Muscle of leg (tissue), 11 donors: ENCODE data around the gene CCDC88B. TPM values are rescaled to one million over a fixed set of nuclear protein-coding genes. Genes with fewer than 3 reads are reported as not detected.

Experiments
- DNase-seq: peaks from one replicate; pipeline ENCODE4 v3.0.0; 2013
- H3K27ac ChIP-seq: one replicate; pipeline ENCODE4 v1.5.1; 2013; ENCODE audit warnings: mild to moderate bottlenecking, low read length, control low read depth
- H3K27me3 ChIP-seq: one replicate; pipeline ENCODE4 v1.6.1; 2013; ENCODE audit warnings: low read length; ENCODE audit not compliant: control insufficient read depth, insufficient read depth
- H3K36me3 ChIP-seq: one replicate; pipeline ENCODE4 v1.6.1; 2013; ENCODE audit warnings: low read length; ENCODE audit not compliant: control insufficient read depth, insufficient read depth
- H3K4me1 ChIP-seq: one replicate; pipeline ENCODE4 v1.6.1; 2013; ENCODE audit warnings: low read length; ENCODE audit not compliant: control insufficient read depth, insufficient read depth
- H3K4me3 ChIP-seq: one replicate; pipeline ENCODE4 v1.5.1; 2013; ENCODE audit warnings: low read length, control low read depth
- H3K9me3 ChIP-seq: replicated peaks from 2 replicates; pipeline ENCODE4 v1.6.1; 2013; ENCODE audit warnings: low read depth, low read length; ENCODE audit not compliant: control insufficient read depth
- WGBS: methylation state at CpG from one replicate; pipeline ENCODE4 v1.1.5; 2013; ENCODE audit warnings: missing lambda C conversion rate; ENCODE audit not compliant: insufficient coverage; 5-methylcytosine and 5-hydroxymethylcytosine counted together
- polyA plus RNA-seq, 8 donors: library from polyadenylated mRNA; unstranded; fragments of 120-200 nt; gene quantifications; one replicate each; pipeline versions ENCODE4 v1.2.1 to v1.2.3, GENCODE V29; 2013; ENCODE audit warnings: inconsistent platforms in 1 of 8, low replicate concordance in 1 of 8; ENCODE audit not compliant: insufficient read length in 8 of 8, insufficient read depth in 1 of 8
- total RNA-seq: library from RNA; stranded (reverse); fragments of 120-200 nt; gene quantifications from one replicate; pipeline ENCODE4 v1.2.4, GENCODE V29; 2013

The CCDC88B gene
- total and polyA plus RNA-seq, 9 donors = 2.8 to 5.6 (median 4.4) TPM

GRCh38 chr11:64364435-64364834 lies 24.4 kb downstream of the CCDC88B start:
- H3K9me3 ChIP-seq = no peaks in the 10 kb centered on the region
- peaks cover 65% of the 10 kb centered on the region for H3K36me3 ChIP-seq
- WGBS = 100% methylated on average over 1 of the region's 6 CpGs
- no peaks in the 10 kb centered on the region for H3K27me3 ChIP-seq
- no peak overlapping the region for H3K27ac ChIP-seq
- DNase-seq = no peak
- H3K4me3 ChIP-seq = no peak overlapping the region
- H3K4me1 ChIP-seq = peaks cover 9% of the 10 kb centered on the region

GRCh38 chr11:64364911-64365310 lies 24.9 kb downstream of the CCDC88B start:
- H3K27me3 ChIP-seq = no peaks in the 10 kb centered on the region
- DNase-seq = no peak
- H3K4me1 ChIP-seq = peaks cover 5% of the 10 kb centered on the region
- H3K4me3 ChIP-seq = no peak overlapping the region
- H3K27ac ChIP-seq = no peak overlapping the region
- WGBS = 43% methylated on average over 1 of the region's 4 CpGs
- H3K9me3 ChIP-seq = no peaks in the 10 kb centered on the region
- H3K36me3 ChIP-seq = peaks cover 69% of the 10 kb centered on the region

- no peaks in the 10 kb centered on the region for H3K9me3 ChIP-seq
- no peak for DNase-seq
- no peak overlapping the region for H3K27ac ChIP-seq
- no peaks in the 10 kb centered on the region for H3K27me3 ChIP-seq
- no peak overlapping the region for H3K4me3 ChIP-seq
- H3K4me1 ChIP-seq = peaks cover 3% of the 10 kb centered on the region
- no CpG with 5 or more reads among the region's 1 CpG for WGBS
- H3K36me3 ChIP-seq = peaks cover 61% of the 10 kb centered on the region
These were observed 26.7 kb downstream of the CCDC88B start for GRCh38 chr11:64366751-64367150.

GRCh38 chr11:64367931-64368672 lies 28.1 kb downstream of the CCDC88B start:
- no peaks in the 10 kb centered on the region for H3K9me3 ChIP-seq
- no peak overlapping the region for H3K4me3 ChIP-seq
- H3K4me1 ChIP-seq = peaks cover 3% of the 10 kb centered on the region
- H3K27ac ChIP-seq = no peak overlapping the region
- WGBS = 67% methylated on average over 45 of the region's 46 CpGs
- H3K36me3 ChIP-seq = peaks cover 52% of the 10 kb centered on the region
- H3K27me3 ChIP-seq = no peaks in the 10 kb centered on the region
- no peak for DNase-seq

GRCh38 chr11:64368673-64369074 lies 28.7 kb downstream of the CCDC88B start:
- Histone ChIP-seq H3K4me1 (peaks cover 3% of the 10 kb centered on the region), H3K27me3 (no peaks in the 10 kb centered on the region), H3K27ac (no peak overlapping the region), H3K36me3 (peaks cover 47% of the 10 kb centered on the region), H3K9me3 (no peaks in the 10 kb centered on the region), H3K4me3 (no peak overlapping the region)
- WGBS = 75% methylated on average over 28 of the region's 28 CpGs
- no peak for DNase-seq

- Histone ChIP-seq H3K27ac (no peak overlapping the region), H3K9me3 (no peaks in the 10 kb centered on the region), H3K4me3 (no peak overlapping the region), H3K36me3 (peaks cover 41% of the 10 kb centered on the region), H3K4me1 (peaks cover 3% of the 10 kb centered on the region), H3K27me3 (no peaks in the 10 kb centered on the region)
- DNase-seq = no peak
- 67% methylated on average over 69 of the region's 82 CpGs for WGBS
These were observed 29.7 kb downstream of the CCDC88B start for GRCh38 chr11:64369440-64370421.

- Histone ChIP-seq H3K9me3 (no peaks in the 10 kb centered on the region), H3K4me3 (no peak overlapping the region), H3K27me3 (no peaks in the 10 kb centered on the region), H3K36me3 (peaks cover 28% of the 10 kb centered on the region), H3K4me1 (no peaks in the 10 kb centered on the region), H3K27ac (no peak overlapping the region)
- DNase-seq = no peak
- 66% methylated on average over 10 of the region's 22 CpGs for WGBS
These were observed 31.2 kb downstream of the CCDC88B start for GRCh38 chr11:64371201-64371600.

- DNase-seq = no peak
- Histone ChIP-seq H3K27ac (no peak overlapping the region), H3K27me3 (no peaks in the 10 kb centered on the region), H3K36me3 (peaks cover 23% of the 10 kb centered on the region), H3K9me3 (no peaks in the 10 kb centered on the region), H3K4me1 (no peaks in the 10 kb centered on the region), H3K4me3 (no peak overlapping the region)
- 83% methylated on average over 4 of the region's 6 CpGs for WGBS
These were observed 32.0 kb downstream of the CCDC88B start for GRCh38 chr11:64372021-64372420.

GRCh38 chr11:64372802-64373597 lies 33.0 kb downstream of the CCDC88B start:
- Histone ChIP-seq H3K4me1 (no peaks in the 10 kb centered on the region), H3K4me3 (no peak overlapping the region), H3K27ac (no peak overlapping the region), H3K27me3 (no peaks in the 10 kb centered on the region), H3K36me3 (peaks cover 17% of the 10 kb centered on the region), H3K9me3 (no peaks in the 10 kb centered on the region)
- DNase-seq = no peak
- 78% methylated on average over 7 of the region's 18 CpGs for WGBS
